KOPT-K1 (cell line): ENCODE data around the gene SDC3.

Experiments
- H3K27ac ChIP-seq: fragments of 200-600 bp; sonication (generic); 2 replicates; pipeline ENCODE4 v1.5.1; 2016; ENCODE audit warnings: antibody characterized with exemption, mild to moderate bottlenecking, low read depth, low read length; ENCODE audit not compliant: poor library complexity, severe bottlenecking
- H3K36me3 ChIP-seq: fragments of 200-600 bp; sonication (generic); 2 replicates; pipeline ENCODE4 v1.5.1; 2017; ENCODE audit warnings: antibody characterized with exemption, mild to moderate bottlenecking, low read length, moderate library complexity; ENCODE audit not compliant: insufficient read depth
- H3K9me3 ChIP-seq: fragments of 200-600 bp; sonication (generic); 2 replicates; pipeline ENCODE4 v1.5.1; 2017; ENCODE audit warnings: antibody characterized with exemption, low read length, mild to moderate bottlenecking; ENCODE audit not compliant: insufficient read depth, poor library complexity, severe bottlenecking

Gene SDC3

DNA sequence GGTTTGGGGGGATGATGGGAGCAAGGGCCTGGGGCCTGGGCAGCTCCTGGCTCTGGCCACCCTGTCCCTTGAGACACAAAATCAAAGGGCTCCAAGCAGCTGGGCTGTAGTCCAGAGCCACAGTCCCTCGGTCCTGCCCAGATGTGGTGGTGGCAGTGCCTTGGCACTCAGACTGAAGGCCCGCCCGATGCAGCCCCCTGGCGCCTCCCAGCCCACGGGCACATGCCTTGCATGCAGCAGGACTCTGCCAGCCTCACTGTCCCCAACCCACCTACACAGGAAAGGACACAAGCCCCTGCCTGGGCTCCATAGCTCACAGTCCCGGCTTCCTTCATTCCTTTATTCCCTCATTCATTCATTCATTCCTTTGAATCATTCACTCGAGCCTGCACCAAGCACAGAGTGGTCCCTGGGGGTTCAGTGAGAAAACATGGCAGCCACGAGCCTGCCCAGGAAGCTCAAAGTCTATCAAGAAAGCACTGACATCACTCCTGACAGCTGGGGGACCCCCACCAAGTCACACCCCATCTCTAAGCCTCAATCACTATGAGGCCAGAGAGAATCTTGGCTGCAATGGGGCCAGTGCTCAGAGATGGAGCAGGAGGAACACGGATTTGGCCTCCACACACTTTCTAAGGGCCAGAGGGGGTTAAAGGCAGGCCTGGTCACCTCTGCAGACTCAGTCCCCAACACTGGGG is 5.8 kb downstream of the SDC3 start:
- Histone ChIP-seq H3K9me3 (no peaks in the 10 kb centered on the region), H3K36me3 (no peaks in the 10 kb centered on the region), H3K27ac (no peak overlapping the region)

DNA sequence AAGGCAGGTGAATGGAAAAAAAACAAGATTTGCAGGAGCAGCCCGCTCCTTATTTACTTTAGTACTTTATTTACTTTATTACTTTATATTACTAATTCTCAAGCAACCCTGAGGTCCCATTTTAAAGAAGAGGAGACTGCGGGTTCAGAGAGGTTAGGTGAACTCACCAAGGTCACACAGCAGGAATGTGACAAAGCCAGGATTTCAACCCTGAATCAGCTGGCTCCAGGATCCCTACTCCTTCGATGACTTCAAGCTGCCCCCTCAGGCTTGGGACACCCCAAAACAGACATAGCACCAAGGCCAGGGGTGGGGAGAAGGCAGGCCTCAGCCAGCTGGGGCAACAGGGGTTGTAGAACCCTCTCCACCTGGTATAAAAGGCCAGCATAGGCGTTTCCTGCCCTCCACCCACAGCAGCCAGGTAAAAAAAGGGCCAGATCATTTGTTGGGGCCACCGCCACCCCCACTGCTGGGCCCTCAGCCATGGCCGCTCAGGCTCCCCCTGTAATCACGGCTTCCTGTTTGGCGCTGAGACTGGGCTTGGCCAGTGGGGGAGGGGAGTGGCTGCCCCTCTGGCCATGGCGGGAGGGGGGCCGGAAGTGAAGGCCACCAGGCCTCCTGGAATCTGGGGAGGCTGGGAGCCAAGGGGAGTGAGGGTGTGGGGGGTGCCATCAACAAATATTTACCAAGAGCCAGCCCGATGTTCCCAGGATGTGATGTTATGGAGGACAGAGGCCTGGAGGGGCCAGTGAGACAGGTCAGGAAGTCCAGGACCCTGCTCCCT is 6.6 kb downstream of the SDC3 start:
- H3K9me3 ChIP-seq: no peaks in the 10 kb centered on the region
- H3K27ac ChIP-seq: no peak overlapping the region
- H3K36me3 ChIP-seq: no peaks in the 10 kb centered on the region

DNA sequence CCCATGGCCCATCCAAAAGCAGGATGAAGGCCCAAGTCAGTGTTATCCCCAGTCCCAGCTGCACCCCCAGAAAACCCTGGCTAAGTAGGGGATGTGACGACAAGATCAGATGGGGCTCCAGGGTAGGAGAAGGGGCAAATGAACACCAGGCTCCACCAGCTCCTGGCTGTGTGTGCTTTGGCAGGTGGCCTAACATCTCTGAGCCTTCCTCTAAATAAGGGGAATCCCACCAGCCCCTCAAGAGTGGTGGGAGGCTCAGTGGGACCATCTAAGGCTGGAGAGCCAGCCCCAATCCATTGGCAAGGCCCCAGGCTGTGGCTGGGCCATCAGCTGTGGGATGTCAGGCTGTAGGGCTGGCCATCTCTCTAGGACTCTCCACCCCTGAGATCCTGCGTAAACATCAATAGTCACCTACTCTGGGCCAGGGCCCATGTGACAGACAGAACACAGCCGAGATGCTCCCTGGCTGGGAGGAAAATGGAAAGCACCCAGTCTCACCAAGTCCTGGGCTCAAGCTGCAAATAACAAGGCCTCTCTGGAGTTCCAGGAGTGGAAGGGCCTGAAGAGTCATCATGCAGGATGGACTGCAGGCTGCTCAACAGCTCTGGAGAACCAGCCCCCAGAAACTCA is 7.5 kb downstream of the SDC3 start:
- Histone ChIP-seq H3K36me3 (no peaks in the 10 kb centered on the region), H3K9me3 (no peaks in the 10 kb centered on the region), H3K27ac (no peak overlapping the region)

DNA sequence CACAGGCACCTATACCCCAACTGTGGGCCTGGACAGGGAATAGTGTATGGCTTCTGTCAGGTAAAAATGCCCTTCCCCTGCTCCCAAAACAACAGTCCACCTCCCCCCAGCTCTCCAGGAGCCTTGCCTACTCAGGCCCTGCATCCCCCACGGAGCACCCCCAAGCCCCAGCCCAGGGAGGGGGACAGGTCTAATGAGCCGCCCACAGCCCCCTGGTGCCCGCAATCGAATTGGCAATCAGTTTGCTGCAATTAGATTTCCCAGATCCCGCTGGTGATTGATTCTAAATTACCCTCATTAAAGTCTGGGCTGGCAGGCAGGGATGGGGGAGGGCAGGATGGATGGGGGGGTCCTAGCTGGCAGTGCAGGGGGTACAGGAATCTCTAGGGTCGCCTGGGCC is 8.1 kb downstream of the SDC3 start:
- Histone ChIP-seq H3K36me3 (no peaks in the 10 kb centered on the region), H3K9me3 (no peaks in the 10 kb centered on the region)

DNA sequence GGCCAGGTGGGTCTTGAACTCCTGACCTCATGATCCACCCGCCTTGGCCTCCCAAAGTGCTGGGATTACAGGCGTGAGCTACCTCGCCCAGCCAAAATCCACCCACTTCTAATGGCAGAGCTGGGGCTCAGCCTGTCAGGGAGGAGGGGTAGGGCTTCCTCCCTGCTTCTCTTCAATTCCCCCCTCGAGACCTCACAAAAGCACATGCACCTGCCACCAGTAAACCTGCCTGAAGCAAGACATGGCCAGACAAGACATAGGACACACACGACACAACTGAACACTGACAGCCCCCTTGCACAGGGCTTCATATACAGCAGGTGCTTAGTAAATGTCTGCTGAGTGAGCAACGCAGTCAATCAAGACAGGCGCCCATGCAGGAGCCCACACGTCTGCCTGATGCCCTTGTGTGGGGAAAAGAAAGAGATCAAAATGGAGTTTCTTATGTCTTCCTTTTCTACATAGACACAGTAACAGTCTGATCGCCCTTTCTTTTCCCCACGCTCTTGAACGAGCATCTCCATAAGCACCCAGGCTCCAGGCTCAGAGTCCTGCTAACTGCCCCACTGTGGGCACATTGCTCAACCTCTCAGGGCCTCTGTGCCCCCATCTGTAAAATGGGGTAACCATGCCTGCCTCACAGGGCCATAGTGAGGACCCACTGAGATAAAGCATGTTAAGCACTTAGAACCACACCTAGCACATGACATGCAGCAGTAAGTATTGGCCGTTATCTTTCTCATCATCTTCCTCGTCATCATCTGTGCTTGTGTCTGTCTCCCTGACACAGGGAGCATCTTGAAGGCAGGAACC is 8.8 kb downstream of the SDC3 start:
- no peak overlapping the region for H3K27ac ChIP-seq
- no peaks in the 10 kb centered on the region for H3K9me3 ChIP-seq
- no peaks in the 10 kb centered on the region for H3K36me3 ChIP-seq

More for the DNA sequence above, 8.1 kb downstream of the SDC3 start:
- H3K27ac ChIP-seq: no peak overlapping the region

DNA sequence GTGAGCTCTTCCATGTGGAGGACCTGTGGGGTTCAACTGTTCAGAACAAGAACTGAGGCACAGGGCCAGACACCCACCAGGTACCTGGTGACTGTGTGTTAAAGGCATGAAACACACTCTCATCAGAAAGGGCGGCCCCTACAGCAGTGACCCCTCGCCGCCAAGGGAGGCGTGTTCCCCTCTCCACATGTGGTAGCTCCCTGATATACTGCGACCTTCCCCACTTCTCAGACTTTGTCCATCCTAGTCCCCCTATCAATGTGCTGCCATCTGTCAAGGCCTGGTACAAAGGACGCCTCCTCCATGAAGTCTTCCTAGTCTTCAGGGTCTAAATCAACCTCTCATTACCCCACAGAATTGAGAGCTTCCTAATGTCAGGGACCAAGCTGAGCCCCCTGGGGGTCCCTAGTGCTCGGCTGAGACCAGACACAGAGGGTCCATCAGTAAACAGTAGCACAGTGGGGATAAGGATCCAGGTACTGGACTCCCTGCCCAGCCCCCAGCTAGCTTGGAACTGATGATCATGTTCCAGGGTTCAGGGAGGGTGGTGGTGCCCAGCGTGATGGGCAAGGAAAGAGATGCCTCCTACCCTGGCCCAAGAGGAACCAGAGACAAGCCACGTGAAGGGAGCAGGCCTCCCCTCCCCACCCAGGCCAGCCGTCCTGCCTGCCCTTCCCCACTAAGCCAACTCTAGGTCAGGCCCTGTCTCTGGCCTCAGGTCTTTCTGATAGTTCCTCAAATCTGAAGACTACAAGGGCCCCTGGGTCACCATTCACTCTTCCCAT is 10.3 kb downstream of the SDC3 start:
- no peaks in the 10 kb centered on the region for H3K36me3 ChIP-seq
- H3K9me3 ChIP-seq: no peaks in the 10 kb centered on the region
- H3K27ac ChIP-seq: no peak overlapping the region

DNA sequence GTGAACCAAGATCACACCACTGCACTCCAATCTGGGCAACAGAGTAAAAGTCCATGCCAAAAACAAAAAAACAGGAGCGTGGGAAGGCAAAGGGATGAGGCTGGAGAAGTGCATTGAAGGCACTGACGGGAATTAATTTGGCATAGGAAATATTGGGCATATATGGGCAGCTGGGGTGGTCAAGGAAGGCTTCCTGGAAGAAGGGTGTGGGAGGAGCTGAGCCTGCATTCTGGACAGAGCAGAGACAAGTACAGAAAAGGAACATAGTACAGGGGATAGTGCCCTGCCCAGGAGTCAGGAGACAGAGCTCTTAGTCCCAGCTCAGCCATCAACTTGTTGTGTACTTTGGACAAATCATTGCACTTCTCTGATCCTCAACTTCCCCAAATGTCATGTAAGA is 11.7 kb downstream of the SDC3 start:
- no peaks in the 10 kb centered on the region for H3K36me3 ChIP-seq
- no peak overlapping the region for H3K27ac ChIP-seq
- H3K9me3 ChIP-seq: no peaks in the 10 kb centered on the region

DNA sequence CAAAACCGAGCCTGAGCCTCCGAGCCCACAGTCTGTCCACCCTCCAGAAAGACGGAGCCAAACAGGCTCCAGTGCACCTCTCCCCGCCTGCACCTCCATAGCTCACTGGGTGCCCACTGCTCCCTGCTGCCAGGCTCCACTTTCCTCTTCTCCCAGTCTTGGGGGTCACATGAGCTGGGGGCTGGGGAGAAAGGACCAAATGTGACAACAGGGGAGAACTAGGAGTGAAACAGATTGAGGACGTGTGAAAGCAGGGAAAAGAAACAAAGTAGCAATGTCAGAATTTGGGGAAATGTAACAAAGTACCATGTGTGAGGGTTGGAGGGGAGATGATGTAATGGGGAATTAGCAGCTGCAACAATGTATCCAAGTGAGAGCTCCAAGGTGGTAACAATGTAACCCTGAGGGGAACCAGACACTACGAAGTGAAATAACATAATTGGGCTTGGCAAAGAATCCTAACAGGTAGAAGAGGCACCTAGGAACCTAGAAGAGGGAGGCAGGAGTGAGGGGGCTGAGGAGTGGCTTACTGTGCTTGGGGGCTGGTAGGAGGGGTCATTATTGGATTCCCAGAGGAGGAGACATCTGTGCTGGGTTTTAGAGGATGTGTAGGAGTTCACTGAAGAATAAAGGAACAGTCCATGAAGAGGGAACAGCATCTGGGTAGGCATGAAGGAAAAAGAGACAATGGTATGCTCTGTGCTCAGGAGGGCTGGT is 12.5 kb downstream of the SDC3 start:
- no peaks in the 10 kb centered on the region for H3K9me3 ChIP-seq
- no peak overlapping the region for H3K27ac ChIP-seq
- no peaks in the 10 kb centered on the region for H3K36me3 ChIP-seq

DNA sequence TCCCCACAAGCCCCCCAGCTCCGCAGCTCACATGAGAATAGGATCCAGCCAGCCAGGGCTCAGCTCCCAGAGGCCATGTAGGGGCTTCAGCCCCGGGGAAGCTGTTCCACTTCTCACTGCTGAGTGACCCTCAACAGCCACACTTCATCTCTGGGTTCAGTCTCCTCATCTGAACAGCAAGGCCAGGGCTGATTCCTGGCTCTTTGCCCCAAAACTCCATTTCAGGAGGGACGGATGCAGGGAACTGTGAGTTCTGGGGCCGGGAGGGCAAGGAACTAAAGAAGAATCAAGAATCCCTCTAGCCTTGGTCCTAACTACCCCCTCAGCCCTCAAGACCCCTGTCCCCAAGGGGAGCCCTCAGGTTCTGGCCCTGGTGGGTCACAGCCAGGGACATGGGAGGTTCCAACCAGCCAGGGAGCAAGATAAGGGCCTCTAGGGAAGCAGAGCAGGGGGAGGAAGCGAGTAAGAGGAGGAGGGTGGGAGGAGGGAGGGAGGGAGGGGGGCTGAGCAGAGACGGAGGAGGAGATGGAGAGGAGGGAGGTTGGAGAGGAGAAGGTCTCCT is 13.1 kb downstream of the SDC3 start:
- Histone ChIP-seq H3K27ac (no peak overlapping the region), H3K9me3 (no peaks in the 10 kb centered on the region), H3K36me3 (no peaks in the 10 kb centered on the region)

DNA sequence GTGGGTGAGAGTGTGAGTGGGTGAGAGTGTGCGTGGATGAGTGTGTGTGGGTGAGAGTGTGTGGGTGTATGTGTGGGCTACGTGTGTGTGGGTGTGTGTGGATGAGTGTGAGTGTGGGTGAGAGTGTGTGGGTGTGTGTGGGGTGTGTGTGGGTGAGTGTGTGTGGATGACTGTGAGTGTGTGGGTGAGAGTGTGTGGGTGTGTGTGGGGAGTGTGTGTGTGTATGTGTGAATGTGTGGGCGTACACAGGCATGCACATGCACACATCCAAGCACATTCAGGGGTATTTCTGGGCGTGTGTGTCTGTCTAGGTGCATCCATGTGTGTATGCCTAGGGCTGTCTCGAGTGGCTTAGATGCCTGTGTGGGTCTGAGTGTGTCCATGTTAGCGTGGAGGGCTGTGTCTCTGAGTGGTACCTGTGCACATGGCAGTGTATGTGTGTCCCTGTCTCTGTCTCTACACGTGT is 14.0 kb downstream of the SDC3 start:
- H3K9me3 ChIP-seq: no peaks in the 10 kb centered on the region
- H3K27ac ChIP-seq: no peak overlapping the region
- no peaks in the 10 kb centered on the region for H3K36me3 ChIP-seq

DNA sequence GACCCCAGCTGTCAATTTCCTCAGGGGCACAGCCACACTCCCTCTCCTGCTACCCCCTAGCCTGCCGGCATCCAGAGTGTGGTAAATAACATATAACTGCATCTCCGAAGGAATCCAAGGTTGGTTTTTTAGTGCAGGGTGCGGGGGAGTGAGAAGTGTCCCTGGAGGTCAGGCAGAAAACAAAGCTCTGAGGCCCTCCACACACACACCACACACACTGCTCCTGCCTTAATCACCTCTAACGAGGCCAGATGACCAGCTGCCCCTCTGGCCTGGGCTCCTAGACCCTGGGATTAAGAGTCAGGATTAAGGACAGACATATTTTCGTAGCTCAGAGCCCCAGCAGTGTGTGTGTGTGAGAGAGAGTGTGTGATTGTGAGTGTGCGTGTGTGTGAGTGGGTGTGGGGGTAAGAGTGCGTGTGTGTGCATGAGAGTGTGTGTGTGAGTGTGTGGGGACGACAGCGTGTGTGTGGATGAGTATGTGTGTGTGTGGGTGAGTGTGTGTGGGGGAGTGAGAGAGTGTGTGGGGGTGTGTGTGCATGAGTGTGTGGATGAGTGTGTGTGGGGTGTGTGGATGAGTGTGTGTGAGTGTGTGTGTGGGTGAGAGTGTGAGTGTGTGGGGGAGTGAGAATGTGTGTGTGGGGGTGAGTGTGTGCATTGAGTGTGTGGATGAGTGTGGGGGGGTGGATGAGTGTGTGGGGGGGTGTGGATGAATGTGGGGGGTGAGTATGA is 14.6 kb downstream of the SDC3 start:
- Histone ChIP-seq H3K27ac (no peak overlapping the region), H3K9me3 (no peaks in the 10 kb centered on the region), H3K36me3 (no peaks in the 10 kb centered on the region)

DNA sequence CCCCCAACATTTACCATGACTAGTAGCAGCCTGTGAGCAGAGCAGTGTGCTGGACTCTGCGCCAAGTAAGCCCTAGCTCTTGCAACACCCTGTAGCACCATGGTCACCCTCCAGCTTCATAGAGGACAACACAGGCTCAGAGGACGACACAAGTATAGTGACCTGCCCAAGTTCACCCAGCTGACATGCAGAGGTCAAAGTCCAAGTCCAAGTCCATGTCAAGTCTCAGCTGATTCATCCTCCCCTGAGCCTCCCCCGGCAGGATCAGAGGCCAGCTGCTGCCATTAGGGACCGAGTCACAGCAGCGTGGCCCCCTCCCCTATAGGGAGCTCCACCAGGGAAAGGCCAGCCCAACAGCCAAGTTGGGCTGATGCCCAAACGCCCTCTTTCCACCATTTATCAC is 15.9 kb downstream of the SDC3 start:
- H3K36me3 ChIP-seq: no peaks in the 10 kb centered on the region
- H3K9me3 ChIP-seq: no peaks in the 10 kb centered on the region
- H3K27ac ChIP-seq: no peak overlapping the region

DNA sequence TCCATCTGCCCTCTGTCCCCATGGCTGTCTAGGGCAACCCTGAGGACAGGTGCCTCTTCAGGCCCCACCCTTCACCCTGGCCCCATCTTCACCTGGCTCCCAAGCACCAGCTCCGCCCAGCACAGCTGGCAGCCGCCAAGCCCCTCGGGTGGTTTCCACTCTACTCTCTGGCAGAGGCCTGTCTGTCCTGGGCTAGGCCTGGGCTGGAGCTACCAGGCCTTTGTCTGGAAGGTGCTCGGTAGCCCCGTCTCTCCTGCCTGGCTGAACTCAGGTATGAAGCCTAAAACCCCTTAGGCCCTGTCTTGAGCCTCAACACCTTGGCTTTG is 17.4 kb downstream of the SDC3 start:
- H3K36me3 ChIP-seq: no peaks in the 10 kb centered on the region
- no peaks in the 10 kb centered on the region for H3K9me3 ChIP-seq

More for the DNA sequence above, 17.4 kb downstream of the SDC3 start:
- H3K27ac ChIP-seq: no peak overlapping the region
